Activated CD8-positive, alpha-beta memory T cell treated with anti-CD3 and anti-CD28 coated beads, Interleukin-2, amount 10 ng/mL, durations not matched to agents 7 days and 5 days (primary cell): Measurements from ENCODE around the gene LDB3. TPM values are rescaled to one million over a fixed set of nuclear protein-coding genes. Genes with fewer than 3 reads are reported as not detected.

Experiments
- ATAC-seq: fragments of 150-1000 bp; cut with Tn5 transposase; one replicate; pipeline ENCODE4 v1.10.0; 2021; ENCODE audit warnings: moderate library complexity
- CTCF ChIA-PET: fragments of 350-600 bp; sonication (Branson Sonifier 250); formaldehyde crosslinking; loops from one replicate; lab custom pipeline; 2021; ENCODE audit warnings: antibody characterized with exemption; lab: Charles Lee
- DNase-seq: peaks from one replicate; pipeline ENCODE4 v3.0.0-alpha.2; 2020
- H3K27ac Mint-ChIP-seq: one replicate; pipeline ENCODE4 v1.8.0; 2021; ENCODE audit warnings: mild to moderate bottlenecking, mixed read lengths
- H3K27me3 Mint-ChIP-seq: one replicate; pipeline ENCODE4 v1.8.0; 2021; ENCODE audit warnings: mixed read lengths
- H3K36me3 Mint-ChIP-seq: one replicate; pipeline ENCODE4 v1.8.0; 2021; ENCODE audit warnings: mild to moderate bottlenecking, mixed read lengths
- H3K4me1 Mint-ChIP-seq: one replicate; pipeline ENCODE4 v1.8.0; 2021; ENCODE audit warnings: mixed read lengths
- H3K4me3 Mint-ChIP-seq: one replicate; pipeline ENCODE4 v1.8.0; 2021; ENCODE audit warnings: mild to moderate bottlenecking, moderate library complexity, mixed read lengths
- H3K9me3 Mint-ChIP-seq: one replicate; pipeline ENCODE4 v1.8.0; 2022; ENCODE audit warnings: low read depth, mixed read lengths
- total RNA-seq, 2 experiments: library from RNA; stranded (reverse); gene quantifications; one replicate each; pipeline ENCODE4 v1.2.3, GENCODE V29; 2021

The LDB3 gene
- total RNA-seq, 2 experiments from 2014 or later = 0.05 to 0.23 TPM

- Mint-ChIP-seq H3K4me1 (no peaks in the 10 kb centered on the region), H3K27me3 (peaks cover 2% of the 10 kb centered on the region), H3K9me3 (no peaks in the 10 kb centered on the region), H3K4me3 (no peak overlapping the region), H3K27ac (no peak overlapping the region), H3K36me3 (no peaks in the 10 kb centered on the region)
- no peak for ATAC-seq
- DNase-seq = no peak
- CTCF ChIA-PET = interaction anchor here (1.0 kb wide), 1 partner anchor 199 kb away, joined by 3 read pairs; no protein-coding TSS in a partner anchor
These were observed 32.7 kb downstream of the LDB3 start for GRCh38 chr10:86700851-86701617.

DNA sequence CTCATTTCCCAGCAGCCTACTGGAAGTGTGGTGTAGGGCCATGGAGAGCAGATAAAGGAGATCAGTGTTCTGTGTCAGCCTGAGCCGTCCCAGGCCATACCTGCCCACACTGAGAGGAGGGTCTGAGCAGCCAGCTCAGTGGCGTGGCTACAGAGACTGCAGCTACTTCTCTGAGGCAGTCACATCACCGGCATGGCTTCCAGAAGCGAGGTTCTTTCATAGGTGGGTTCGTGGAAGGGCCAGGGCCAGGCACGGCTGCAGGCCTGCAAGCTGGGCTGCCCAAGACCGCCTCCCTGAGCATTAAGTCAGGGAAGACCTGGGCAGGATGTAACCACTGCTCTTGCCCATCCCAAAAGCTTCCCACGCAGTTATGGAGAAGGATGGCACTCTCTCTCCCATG is 34.9 kb downstream of the LDB3 start:
- Mint-ChIP-seq H3K27ac (no peak overlapping the region), H3K9me3 (no peaks in the 10 kb centered on the region), H3K36me3 (no peaks in the 10 kb centered on the region)

DNA sequence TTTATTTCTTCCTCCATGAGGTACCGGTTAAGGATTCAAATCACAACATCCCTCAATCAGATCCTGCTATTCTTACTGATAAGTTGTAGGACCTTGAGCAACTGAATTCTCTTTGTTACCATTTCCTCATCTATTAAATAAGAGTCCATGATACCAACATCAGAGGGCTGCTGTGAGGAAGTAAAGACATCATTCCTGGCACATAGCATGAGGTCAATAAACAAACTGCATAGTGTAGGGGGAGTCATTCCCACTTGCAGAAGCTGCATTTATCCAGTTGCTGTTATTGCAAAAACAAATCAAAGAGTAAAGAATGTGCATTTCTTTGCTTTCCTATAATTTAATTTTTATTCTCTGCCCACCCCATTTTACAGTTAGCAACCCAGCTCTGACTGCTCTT is 36.8 kb downstream of the LDB3 start:
- no peak for ATAC-seq
- CTCF ChIA-PET = no interaction called here
- Mint-ChIP-seq H3K4me1 (no peaks in the 10 kb centered on the region), H3K36me3 (no peaks in the 10 kb centered on the region), H3K9me3 (no peaks in the 10 kb centered on the region), H3K27ac (no peak overlapping the region), H3K4me3 (no peak overlapping the region), H3K27me3 (no peaks in the 10 kb centered on the region)
- DNase-seq = no peak

More for the DNA sequence above, 34.9 kb downstream of the LDB3 start:
- Mint-ChIP-seq H3K4me3 (no peak overlapping the region), H3K4me1 (no peaks in the 10 kb centered on the region), H3K27me3 (no peaks in the 10 kb centered on the region)
- ATAC-seq (no peak), DNase-seq (no peak)
- CTCF ChIA-PET = no interaction called here

- CTCF ChIA-PET = no interaction called here
- Mint-ChIP-seq H3K27ac (no peak overlapping the region), H3K4me1 (peaks cover 6% of the 10 kb centered on the region), H3K9me3 (no peaks in the 10 kb centered on the region), H3K27me3 (no peaks in the 10 kb centered on the region), H3K36me3 (no peaks in the 10 kb centered on the region), H3K4me3 (no peak overlapping the region)
- ATAC-seq (no peak), DNase-seq (no peak)
These were observed 37.6 kb downstream of the LDB3 start for GRCh38 chr10:86705905-86706304.

GRCh38 chr10:86706401-86706841 is 38.1 kb downstream of the LDB3 start:
- Mint-ChIP-seq H3K36me3 (no peaks in the 10 kb centered on the region), H3K27ac (no peak overlapping the region), H3K4me3 (no peak overlapping the region), H3K27me3 (no peaks in the 10 kb centered on the region), H3K9me3 (no peaks in the 10 kb centered on the region), H3K4me1 (peaks cover 7% of the 10 kb centered on the region)
- ATAC-seq = no peak
- DNase-seq = no peak
- CTCF ChIA-PET = interaction anchor here (0.5 kb wide), 1 partner anchor 233 kb away, joined by 3 read pairs; no protein-coding TSS in a partner anchor

DNA sequence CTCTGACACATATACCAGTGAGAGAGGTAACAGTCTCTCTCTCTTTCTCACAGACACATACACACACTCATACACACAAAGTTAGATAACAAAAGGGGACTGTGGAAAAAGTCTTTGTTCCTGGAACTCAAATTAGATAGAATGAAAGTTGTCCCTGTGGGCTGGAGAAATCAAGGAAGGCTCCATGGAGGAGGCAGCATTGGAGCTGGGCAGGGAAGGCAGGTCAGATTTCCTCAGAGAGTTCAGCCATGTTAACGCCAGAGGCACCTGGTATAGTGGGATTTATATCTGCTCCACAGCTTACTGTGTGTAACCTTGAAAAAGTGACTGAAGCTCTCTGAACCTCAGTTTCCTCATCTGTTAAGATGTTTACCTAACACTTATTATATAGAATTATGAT is 38.7 kb downstream of the LDB3 start:
- no peak for ATAC-seq
- Mint-ChIP-seq H3K9me3 (no peaks in the 10 kb centered on the region), H3K27me3 (no peaks in the 10 kb centered on the region), H3K4me3 (no peak overlapping the region), H3K4me1 (peaks cover 7% of the 10 kb centered on the region), H3K36me3 (no peaks in the 10 kb centered on the region), H3K27ac (no peak overlapping the region)
- CTCF ChIA-PET = no interaction called here
- DNase-seq = no peak

DNA sequence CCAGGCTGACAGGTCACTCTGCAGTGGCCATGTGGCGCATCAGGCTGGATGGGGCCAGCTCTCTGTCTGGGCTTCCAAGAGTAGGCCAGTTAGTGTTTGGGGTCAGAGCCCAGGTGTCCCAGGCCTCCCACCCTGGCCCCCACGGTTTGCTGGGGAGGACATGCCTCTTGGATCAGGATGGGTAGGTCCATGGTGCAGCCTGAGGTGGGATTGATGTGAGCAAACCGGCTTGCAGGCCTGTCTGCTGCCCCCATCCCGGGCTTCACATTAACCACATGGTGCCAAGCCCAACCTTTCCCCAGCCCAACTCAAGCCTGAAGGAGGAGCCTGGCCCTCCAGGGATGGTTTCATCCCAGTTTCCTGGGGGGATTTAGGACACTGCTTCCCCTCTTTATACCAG is 39.2 kb downstream of the LDB3 start:
- Mint-ChIP-seq H3K27ac (no peak overlapping the region), H3K27me3 (no peaks in the 10 kb centered on the region)

GRCh38 chr10:86708068-86708782 is 39.9 kb downstream of the LDB3 start:
- CTCF ChIA-PET = interaction anchor here (1.0 kb wide), 2 partner anchors 13 to 19 kb away, joined by 3 read pairs; no protein-coding TSS in a partner anchor
- Mint-ChIP-seq H3K4me3 (no peak overlapping the region), H3K9me3 (no peaks in the 10 kb centered on the region), H3K36me3 (no peaks in the 10 kb centered on the region), H3K4me1 (peaks cover 9% of the 10 kb centered on the region), H3K27me3 (no peaks in the 10 kb centered on the region), H3K27ac (no peak overlapping the region)
- no peak for ATAC-seq
- DNase-seq = no peak

More for the DNA sequence above, 39.2 kb downstream of the LDB3 start:
- H3K4me3 Mint-ChIP-seq = no peak overlapping the region
- ATAC-seq = no peak
- H3K9me3 Mint-ChIP-seq = no peaks in the 10 kb centered on the region
- CTCF ChIA-PET = interaction anchor here (1.0 kb wide), 1 partner anchor 13 kb away, joined by 3 read pairs; no protein-coding TSS in a partner anchor
- no peak for DNase-seq
- H3K36me3 Mint-ChIP-seq = no peaks in the 10 kb centered on the region
- peaks cover 9% of the 10 kb centered on the region for H3K4me1 Mint-ChIP-seq

DNA sequence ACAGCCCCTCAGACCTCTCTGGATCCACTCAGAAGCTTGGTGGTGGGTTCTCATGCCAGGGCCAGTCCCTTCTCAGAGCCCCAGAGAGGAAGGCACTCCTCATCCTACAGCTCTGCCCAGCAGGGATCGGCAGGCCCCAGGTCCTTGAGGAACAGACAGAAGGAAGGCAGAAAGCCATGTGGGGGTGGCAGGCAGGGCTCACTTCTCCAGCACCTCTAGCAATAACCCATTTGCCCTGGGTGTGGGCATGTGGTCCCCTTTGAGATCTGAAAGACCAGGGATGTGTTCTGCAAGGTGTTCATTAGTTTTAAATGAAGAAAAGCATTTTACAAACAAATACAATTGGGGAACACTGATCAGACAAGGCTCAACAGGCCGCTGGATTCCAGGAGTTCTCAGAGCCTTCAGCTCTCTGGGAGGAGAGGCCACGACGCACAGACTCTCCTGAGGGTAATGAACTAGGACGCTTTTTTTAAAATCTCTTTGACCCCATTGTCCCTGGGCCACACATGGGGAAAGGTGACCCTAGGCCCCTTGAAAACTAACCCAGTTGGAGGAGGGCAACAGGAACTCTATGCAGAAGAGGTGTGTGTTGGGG is 40.6 kb downstream of the LDB3 start:
- ATAC-seq (no peak), DNase-seq (no peak)
- Mint-ChIP-seq H3K36me3 (no peaks in the 10 kb centered on the region), H3K27ac (no peak overlapping the region), H3K9me3 (no peaks in the 10 kb centered on the region), H3K4me1 (peaks cover 9% of the 10 kb centered on the region), H3K4me3 (no peak overlapping the region), H3K27me3 (no peaks in the 10 kb centered on the region)
- CTCF ChIA-PET = interaction anchor here (1.0 kb wide), 2 partner anchors 14 to 20 kb away, joined by 3 read pairs; no protein-coding TSS in a partner anchor

DNA sequence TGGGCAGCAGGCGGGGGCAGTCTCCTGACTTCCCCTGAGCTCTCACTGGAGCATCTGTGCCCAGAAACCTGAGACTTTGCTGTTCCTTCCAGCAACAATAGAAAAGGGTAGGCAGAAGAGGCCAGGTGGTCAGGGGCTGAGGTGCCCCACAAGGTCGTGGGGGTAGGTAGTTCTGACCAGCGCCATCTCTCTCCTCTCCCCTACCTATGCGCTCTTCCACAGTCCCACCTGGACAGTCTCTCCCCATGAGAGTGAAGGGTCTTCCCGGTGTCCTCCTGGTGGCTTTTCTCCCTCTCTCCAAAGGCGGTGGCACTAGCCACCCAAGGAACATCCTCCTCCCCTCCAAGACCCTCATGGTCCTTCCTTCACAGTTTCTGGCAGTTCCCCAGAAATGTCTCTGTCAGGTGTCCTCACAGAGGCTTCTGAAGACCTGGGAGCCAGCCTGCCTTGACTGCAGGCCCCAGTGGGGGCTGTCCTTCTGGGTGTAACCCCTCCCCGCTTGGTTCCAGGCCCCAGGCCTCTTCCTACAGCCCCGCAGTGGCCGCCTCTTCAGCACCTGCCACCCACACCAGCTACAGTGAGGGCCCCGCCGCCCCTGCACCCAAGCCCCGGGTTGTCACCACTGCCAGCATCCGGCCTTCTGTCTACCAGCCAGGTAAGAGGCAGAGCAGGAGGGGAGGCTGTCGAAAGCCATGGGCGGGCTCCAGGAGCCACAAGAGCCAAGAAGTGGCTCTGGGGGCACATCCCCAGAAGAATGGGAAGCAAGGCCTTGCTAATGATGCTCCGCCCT is 41.3 kb downstream of the LDB3 start:
- DNase-seq (no peak), ATAC-seq (no peak)
- H3K9me3 Mint-ChIP-seq = no peaks in the 10 kb centered on the region
- H3K36me3 Mint-ChIP-seq = no peaks in the 10 kb centered on the region
- no peak overlapping the region for H3K4me3 Mint-ChIP-seq
- H3K27me3 Mint-ChIP-seq = no peaks in the 10 kb centered on the region
- H3K27ac Mint-ChIP-seq = peak overlapping the region; percentile 57
- CTCF ChIA-PET = interaction anchor here (0.8 to 1.0 kb wide), 3 partner anchors 14 to 43 kb away, joined by 3 to 4 read pairs (median 3); no protein-coding TSS in a partner anchor
- peaks cover 9% of the 10 kb centered on the region for H3K4me1 Mint-ChIP-seq

GRCh38 chr10:86710987-86711512 is 42.7 kb downstream of the LDB3 start:
- CTCF ChIA-PET = interaction anchor here (1.0 to 1.8 kb wide), 4 partner anchors 46 to 228 kb away, joined by 3 to 6 read pairs (median 4); no protein-coding TSS in a partner anchor
- Mint-ChIP-seq H3K9me3 (no peaks in the 10 kb centered on the region), H3K36me3 (no peaks in the 10 kb centered on the region), H3K27ac (peak overlapping the region; percentile 92), H3K27me3 (no peaks in the 10 kb centered on the region), H3K4me1 (peaks cover 9% of the 10 kb centered on the region), H3K4me3 (peak overlapping the region; percentile 74)
- DNase-seq (peak; percentile 89), ATAC-seq (peak; percentile 96)

DNA sequence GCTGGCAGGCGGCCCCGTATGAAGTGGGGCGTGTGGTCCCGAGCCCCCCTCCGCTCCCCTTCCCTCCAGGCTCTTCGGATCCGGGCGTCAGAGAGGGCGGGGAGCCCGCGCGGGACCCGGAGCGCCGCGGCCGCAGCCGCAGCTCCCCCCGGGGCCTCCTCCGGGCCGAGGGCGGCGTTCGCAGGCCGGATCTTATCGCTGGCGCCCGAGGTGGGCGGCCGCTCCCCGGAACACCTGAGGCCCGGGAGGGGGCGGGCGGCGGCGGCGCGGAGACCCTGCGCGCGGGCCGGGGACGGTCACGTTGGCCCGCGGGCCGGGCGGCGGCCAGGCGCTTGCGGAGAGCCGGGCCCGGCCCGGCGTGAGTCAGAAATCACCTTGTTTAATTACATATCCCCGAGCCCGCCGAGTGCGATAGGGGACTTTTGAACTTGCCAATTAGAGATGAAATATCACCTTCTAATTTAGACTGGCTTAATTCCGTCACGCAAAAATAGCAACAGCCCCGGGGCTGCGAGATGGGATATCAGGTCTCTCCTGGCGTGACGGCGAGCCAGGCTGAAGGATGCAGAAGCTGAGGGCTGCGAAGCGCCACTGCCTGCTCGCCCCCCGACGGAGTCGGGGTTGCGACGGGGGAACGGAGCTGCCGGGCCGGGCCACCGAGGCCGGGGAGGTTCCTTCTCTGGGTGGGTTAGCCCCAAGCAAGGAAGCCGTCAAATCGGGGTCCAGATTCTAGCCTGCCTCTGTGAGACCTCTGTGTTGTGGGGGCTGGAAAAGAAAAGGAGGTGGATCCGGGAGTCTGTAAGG is 43.4 kb downstream of the LDB3 start:
- Mint-ChIP-seq H3K9me3 (no peaks in the 10 kb centered on the region), H3K27ac (peak overlapping the region; percentile 91), H3K36me3 (no peaks in the 10 kb centered on the region), H3K4me1 (peaks cover 9% of the 10 kb centered on the region), H3K27me3 (no peaks in the 10 kb centered on the region), H3K4me3 (peak overlapping the region; percentile 80)
- ATAC-seq (peak; percentile 68), DNase-seq (peak; percentile 62)
- CTCF ChIA-PET = interaction anchor here (0.7 to 1.8 kb wide), 15 partner anchors 18 to 312 kb away, joined by 3 to 6 read pairs (median 3); no protein-coding TSS in a partner anchor
